K562 (cell line): ENCODE results near the gene ZNF516. TPM values are rescaled to one million over a fixed set of nuclear protein-coding genes. Genes with fewer than 3 reads are reported as not detected.

Experiments
- ATAC-seq: fragments of 200-7000 bp; cut with Tn5 transposase; 3 replicates; pipeline ENCODE4 v1.9.1; 2020; ENCODE audit warnings: moderate library complexity
- BruUV-seq: library from RNA; stranded (reverse); fragments of 400-500 nt; replicated peaks from 2 replicates; lab custom pipeline; 2021; lab: Mats Ljungman, UMichigan
- CTCF ChIA-PET: fragments of 300-600 bp; formaldehyde crosslinking; extraction: SDS; loops from one replicate; lab custom pipeline; 2021; ENCODE audit warnings: low intra/inter-chr PET ratio; lab: Yijun Ruan, JAX
- POLR2A ChIA-PET: fragments of 300-600, 350-650 bp; sonication (Branson Sonifier 250); formaldehyde crosslinking; extraction: SDS; loops from one replicate; lab custom pipeline; 2021; ENCODE audit warnings: antibody characterized with exemption, inconsistent platforms; lab: Yijun Ruan, JAX
- DNase-seq, 4 experiments: peaks; one replicate each; pipeline versions ENCODE4 v3.0.0 to v3.0.0-alpha.2; 2011 to 2018; ENCODE audit warnings: low spot score in 3 of 4, mixed read lengths in 3 of 4; ENCODE audit errors: extremely low read depth in 1 of 4
- FAIRE-seq: peaks from 2 replicates; lab custom pipeline; 2011; peaks lifted over from hg19 to GRCh38; lab: Jason Lieb, UNC
- H2AFZ ChIP-seq: 2 replicates; pipeline ENCODE4 v1.6.0; 2011; ENCODE audit warnings: low read depth, low read length, control low read depth, inconsistent platforms
- H3K27ac ChIP-seq: fragments of 200-600 bp; 3 replicates; pipeline ENCODE4 v1.8.0; 2011; ENCODE audit warnings: low read depth, mild to moderate bottlenecking, control low read depth, inconsistent platforms, low read length, moderate library complexity, mixed read lengths; ENCODE audit errors: extremely low read depth
- H3K27me3 ChIP-seq, 2 experiments: fragments of 300-600 bp in 1 of 2; 2 replicates in 1 of 2; 3 replicates in 1 of 2; pipeline versions ENCODE4 v1.6.0 to v1.8.0; 2011; ENCODE audit warnings: inconsistent platforms in 2 of 2, low read length in 2 of 2, mild to moderate bottlenecking in 1 of 2, mixed read lengths in 1 of 2, moderate library complexity in 1 of 2; ENCODE audit not compliant: control insufficient read depth in 2 of 2, insufficient read depth in 2 of 2
- H3K36me3 ChIP-seq: fragments of 300-600 bp; 3 replicates; pipeline ENCODE4 v1.8.0; 2011; ENCODE audit warnings: mild to moderate bottlenecking, low read length, inconsistent platforms; ENCODE audit not compliant: control insufficient read depth, insufficient read depth
- H3K4me1 ChIP-seq, 2 experiments: fragments of 200-600 bp in 1 of 2; replicated peaks in 1 of 2; 2 replicates in 1 of 2; 3 replicates in 1 of 2; pipeline versions ENCODE4 v1.5.1 to v1.8.0; 2011; ENCODE audit warnings: inconsistent platforms in 2 of 2, low read length in 2 of 2, mild to moderate bottlenecking in 1 of 2, mixed read lengths in 1 of 2, moderate library complexity in 1 of 2; ENCODE audit not compliant: control insufficient read depth in 2 of 2, insufficient read depth in 2 of 2
- H3K4me2 ChIP-seq: 2 replicates; pipeline ENCODE4 v1.6.1; 2011; ENCODE audit warnings: low read length, control low read depth, inconsistent platforms, mixed read lengths; ENCODE audit not compliant: insufficient read depth
- H3K4me3 ChIP-seq: fragments of 200-600 bp; sonication (generic), shearing (Covaris generic); 2 replicates; pipeline ENCODE4 v1.5.1; 2016; ENCODE audit warnings: control low read depth, inconsistent platforms
- H3K79me2 ChIP-seq: fragments of 200-600 bp; 3 replicates; pipeline ENCODE4 v1.8.0; 2011; ENCODE audit warnings: low read length, inconsistent platforms; ENCODE audit not compliant: control insufficient read depth, insufficient read depth
- H3K9ac ChIP-seq, 2 experiments: 2 replicates each; pipeline versions ENCODE4 v1.6.0 to v1.6.1; 2011; ENCODE audit warnings: low read depth in 2 of 2, low read length in 2 of 2, control low read depth in 1 of 2, inconsistent platforms in 1 of 2, mild to moderate bottlenecking in 1 of 2, mixed read lengths in 1 of 2; ENCODE audit not compliant: insufficient read depth in 1 of 2
- H3K9me1 ChIP-seq: one replicate; pipeline ENCODE4 v1.6.0; 2011; ENCODE audit warnings: inconsistent platforms, mild to moderate bottlenecking, low read length, moderate library complexity; ENCODE audit not compliant: control insufficient read depth, insufficient read depth
- H3K9me3 ChIP-seq: replicated peaks from 2 replicates; pipeline ENCODE4 v1.5.1; 2011; ENCODE audit warnings: low read depth, low read length, inconsistent platforms; ENCODE audit not compliant: control insufficient read depth, insufficient read depth
- H4K20me1 ChIP-seq: replicated peaks from 2 replicates; pipeline ENCODE4 v1.6.1; 2011; ENCODE audit warnings: low read length, inconsistent platforms, mixed read lengths; ENCODE audit not compliant: control insufficient read depth, insufficient read depth
- NCOA2 ChIP-seq, 2 experiments: fragments of 450-650 bp; IDR thresholded peaks; 2 replicates each; pipeline ENCODE4 v1.6.1; 2018; ENCODE audit warnings: mild to moderate bottlenecking in 2 of 2, moderate library complexity in 1 of 2; ENCODE audit not compliant: partially characterized antibody in 2 of 2
- TFE3 ChIP-seq: fragments of 450-650 bp; formaldehyde crosslinking; IDR thresholded peaks from 2 replicates; pipeline ENCODE4 v1.4.0; 2020; ENCODE audit warnings: mild to moderate bottlenecking, mixed read lengths
- ZNF253 ChIP-seq: fragments of 250-450 bp; sonication (Bioruptor Pico); conservative IDR thresholded peaks from 2 replicates; pipeline ENCODE4 v1.6.1; 2021; ENCODE audit warnings: mild to moderate bottlenecking
- ZNF316 ChIP-seq: fragments of 450-650 bp; IDR thresholded peaks from 2 replicates; pipeline ENCODE4 v1.6.1; 2016
- ZNF583 ChIP-seq: fragments of 250-450 bp; sonication (Bioruptor Pico); IDR thresholded peaks from 2 replicates; pipeline ENCODE4 v1.4.0; 2020
- WGBS: fragments of 100-300 bp; shearing (Covaris generic); methylation state at CpG from one replicate; pipeline ENCODE4 v1.1.6; 2016; ENCODE audit warnings: low coverage, mixed read lengths; ENCODE audit not compliant: insufficient coverage; ENCODE audit errors: missing lambda C conversion rate; 5-methylcytosine and 5-hydroxymethylcytosine counted together
- in situ Hi-C: fragments of 300-500 bp; cut with MboI; formaldehyde crosslinking; loops from 4 replicates; pipeline ENCODE4 v1.15.0; 2018; ENCODE audit warnings: inconsistent platforms, mixed read lengths
- intact Hi-C: fragments of 100-400 bp; cut with micrococcal nuclease; formaldehyde crosslinking; loops from 2 replicates; pipeline ENCODE4 v1.14.2; 2022
- polyA plus RNA-seq, 8 experiments: library from polyadenylated mRNA; depleted of rRNA in 4 of 8; stranded (reverse) in 5 of 8; unstranded in 3 of 8; fragments of >200 nt; fragmentation: Nextera tagmentation in 2 of 8; fragmentation: Illumina TruSeq in 1 of 8; extraction: Ambion mirVana in 2 of 8; extraction: Trizol in 1 of 8; gene quantifications; 2 replicates each; pipeline versions ENCODE4 v1.2.1 to v1.2.3, GENCODE V29; 2011 to 2014; ENCODE audit warnings: inconsistent platforms in 1 of 8, missing spikeins in 1 of 8
- total RNA-seq, 7 experiments: library from RNA; depleted of rRNA in 6 of 7; stranded (reverse); fragments of >200 nt in 6 of 7; fragmentation: Illumina TruSeq in 2 of 7; extraction: Trizol in 2 of 7; gene quantifications; 2 replicates each; pipeline versions ENCODE4 v1.2.1 to v1.2.3, GENCODE V29; 2011 to 2021; ENCODE audit warnings: low replicate concordance in 1 of 7

Gene ZNF516
- total and polyA plus RNA-seq, 9 of the 15 experiments (the other 6 are each of a cell fraction or from before 2014, with no cell fraction given), result 0.04 to 0.20 (median 0.08) TPM; not detected in 3

GRCh38 chr18:76389716-76390115 lies 105.3 kb downstream of the ZNF516 start:
- DNase-seq (no peak), ATAC-seq (no peak), FAIRE-seq (no peak)
- WGBS, result 2% methylated on average over 11 of the region's 11 CpGs
- Histone ChIP-seq H3K4me2 (no peak overlapping the region), H3K9me3 (no peaks in the 10 kb centered on the region), H3K9me1 (no peaks in the 10 kb centered on the region), H3K9ac (no peak overlapping the region), H3K79me2 (no peaks in the 10 kb centered on the region), H4K20me1 (no peaks in the 10 kb centered on the region), H2AFZ (no peak overlapping the region)
- CTCF ChIA-PET, result no interaction called here
- in situ Hi-C loops, result no loop called here
- no TSS peak for BruUV-seq
- TF ChIP-seq TFE3 (CRISPR knock-in tag) (peak; percentile 42), NCOA2 (IDR thresholded peaks at IDR 0.05; ENCODE audit: partially characterized antibody in 2 of 2) (no peak)
- TF ChIP-seq, all 486 proteins: peak for 1
- POLR2A ChIA-PET, result no interaction called here
- H3K27ac ChIP-seq, result no peak overlapping the region
- peaks cover 0 to 22% of the 10 kb centered on the region in 2 experiments; a peak in 3 of 5 replicates for H3K27me3 ChIP-seq
- intact Hi-C loops, result no loop called here
- H3K4me1 ChIP-seq, result peaks cover 0 to 7% of the 10 kb centered on the region in 2 experiments; a peak in 2 of 5 replicates
- H3K4me3 ChIP-seq, result no peak overlapping the region
- no peaks in the 10 kb centered on the region for H3K36me3 ChIP-seq

- DNase-seq (no peak), FAIRE-seq (no peak), ATAC-seq (no peak)
- Histone ChIP-seq H3K27me3 (peaks cover 0 to 22% of the 10 kb centered on the region in 2 experiments; a peak in 3 of 5 replicates), H3K9me3 (no peaks in the 10 kb centered on the region), H3K9me1 (no peaks in the 10 kb centered on the region), H4K20me1 (no peaks in the 10 kb centered on the region), H3K27ac (no peak overlapping the region), H3K9ac (no peak overlapping the region), H3K36me3 (no peaks in the 10 kb centered on the region), H3K4me1 (peaks cover 0 to 7% of the 10 kb centered on the region in 2 experiments; a peak in 2 of 5 replicates), H2AFZ (no peak overlapping the region), H3K4me2 (no peak overlapping the region), H3K4me3 (no peak overlapping the region), H3K79me2 (no peaks in the 10 kb centered on the region)
- in situ Hi-C loops, result no loop called here
- POLR2A ChIA-PET, result interaction anchor here (0.6 kb wide), 1 partner anchor 680 kb away, joined by 3 read pairs; no protein-coding TSS in a partner anchor
- CTCF ChIA-PET, result no interaction called here
- no TSS peak for BruUV-seq
- intact Hi-C loops, result no loop called here
- 2% methylated on average over 9 of the region's 9 CpGs for WGBS
- TF ChIP-seq ZNF253 (CRISPR knock-in tag) (no peak), ZNF316 (no peak), ZNF583 (CRISPR knock-in tag) (no peak)
Measured at GRCh38 chr18:76388891-76389423, 106.1 kb downstream of the ZNF516 start.
